Measurements from ENCODE around the gene FHOD3.

Gene FHOD3

DNA sequence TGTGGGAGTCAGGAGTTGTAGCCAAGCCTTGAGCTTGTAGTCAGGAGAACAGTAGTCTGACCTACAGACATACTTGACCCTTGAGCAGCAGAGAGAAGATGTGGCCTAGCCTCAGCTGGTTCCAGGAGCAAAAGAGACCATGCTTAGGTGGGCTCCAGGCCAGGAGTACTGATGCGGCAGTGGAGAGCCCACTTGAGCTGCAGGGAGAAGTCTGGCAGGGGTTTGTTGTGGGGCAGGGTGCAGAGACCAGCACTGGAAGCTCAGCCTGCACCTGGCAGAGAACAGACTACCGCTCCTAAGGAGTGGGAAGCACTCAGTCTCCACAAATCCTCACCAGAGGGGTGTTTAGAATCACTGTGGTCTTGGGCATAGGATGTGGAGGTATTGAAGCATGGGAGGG lies 333.4 kb downstream of the FHOD3 start:
- DNase-seq (ENCODE audit: low spot score) = no peak

DNA sequence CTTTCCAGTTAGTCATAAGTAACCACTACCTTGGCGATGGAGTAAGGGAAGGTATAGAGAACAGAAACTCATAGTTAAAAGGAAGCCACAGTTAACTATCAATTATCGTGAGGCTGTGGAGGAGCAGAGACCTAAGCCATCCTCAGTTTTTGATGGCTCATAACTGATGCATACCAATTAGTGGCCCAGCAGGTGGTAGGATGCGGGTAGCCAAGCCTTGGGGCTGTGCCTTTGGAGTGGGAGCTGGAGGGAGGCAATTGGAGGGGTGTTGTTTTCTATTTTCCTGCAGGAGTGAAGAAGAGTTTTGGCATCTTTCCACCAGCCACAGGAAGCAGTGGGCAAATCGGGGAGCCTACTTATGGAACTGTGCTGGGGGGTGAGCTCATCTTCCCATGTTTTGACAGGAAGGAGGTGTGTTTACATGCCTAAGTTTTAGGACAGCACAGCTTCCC lies 336.5 kb downstream of the FHOD3 start:
- no peak for DNase-seq (ENCODE audit: low spot score)

DNA sequence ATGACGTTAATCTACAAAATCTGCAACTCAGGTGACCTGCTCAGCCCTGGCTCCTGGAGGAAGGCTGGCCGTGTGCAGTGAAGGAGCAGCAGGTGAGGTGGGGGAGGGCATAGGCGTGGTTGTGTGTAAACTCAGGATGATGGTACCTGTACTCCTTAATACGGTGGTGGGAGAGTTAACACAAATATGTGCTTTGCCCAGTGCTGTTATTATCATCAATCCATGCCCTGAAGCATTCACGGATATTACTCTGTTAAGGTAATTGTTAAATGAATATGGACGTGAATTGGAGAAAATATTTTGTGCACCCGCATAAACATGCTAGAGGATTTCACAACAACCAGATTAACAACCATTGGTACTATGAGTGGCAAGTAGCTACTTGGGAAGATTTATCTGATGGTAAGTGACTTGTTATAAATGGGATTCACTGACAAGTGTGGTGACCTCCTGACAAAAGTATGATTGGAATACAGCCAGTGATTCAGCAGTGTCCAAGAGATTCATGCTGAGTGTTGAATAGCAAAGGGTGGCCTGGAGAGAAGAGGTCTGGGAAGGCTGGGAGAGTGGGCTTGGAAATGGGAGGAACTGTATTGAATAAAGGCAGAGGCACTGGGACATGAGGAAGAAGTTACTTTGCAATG lies 337.2 kb downstream of the FHOD3 start:
- no peak for DNase-seq (ENCODE audit: low spot score)

DNA sequence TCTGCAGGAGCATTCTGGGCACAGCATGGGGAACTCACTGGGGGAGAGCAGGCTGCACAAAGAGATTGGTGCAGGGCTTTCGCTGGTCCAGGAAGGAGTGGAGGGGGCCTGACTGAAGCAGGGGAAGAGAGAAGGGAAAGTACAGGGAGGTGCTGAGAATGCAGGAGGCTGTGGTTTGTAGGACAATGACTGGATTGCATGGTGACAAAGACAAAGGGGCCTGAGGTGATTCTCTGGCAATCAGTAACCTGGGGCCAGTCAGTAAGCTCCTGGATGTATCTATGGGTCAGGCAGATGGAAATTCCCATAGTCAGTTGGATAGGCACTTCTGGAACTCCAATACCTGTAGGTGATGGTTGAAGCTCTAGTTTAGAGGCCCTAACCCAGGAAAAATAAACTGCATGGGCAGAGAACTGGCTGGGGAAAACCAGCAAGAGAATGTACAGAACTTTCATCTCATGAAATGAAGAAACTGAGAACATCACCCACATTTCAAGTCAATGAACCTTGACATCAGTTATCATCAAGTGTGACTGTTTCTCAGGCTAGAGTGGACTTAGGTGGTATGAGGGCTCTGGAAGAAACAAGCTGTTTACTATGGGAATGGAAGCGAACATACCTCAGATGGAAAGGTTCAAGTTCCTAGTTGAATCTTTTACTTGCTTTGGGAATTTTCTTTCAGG lies 338.0 kb downstream of the FHOD3 start:
- no peak for DNase-seq (ENCODE audit: low spot score)

DNA sequence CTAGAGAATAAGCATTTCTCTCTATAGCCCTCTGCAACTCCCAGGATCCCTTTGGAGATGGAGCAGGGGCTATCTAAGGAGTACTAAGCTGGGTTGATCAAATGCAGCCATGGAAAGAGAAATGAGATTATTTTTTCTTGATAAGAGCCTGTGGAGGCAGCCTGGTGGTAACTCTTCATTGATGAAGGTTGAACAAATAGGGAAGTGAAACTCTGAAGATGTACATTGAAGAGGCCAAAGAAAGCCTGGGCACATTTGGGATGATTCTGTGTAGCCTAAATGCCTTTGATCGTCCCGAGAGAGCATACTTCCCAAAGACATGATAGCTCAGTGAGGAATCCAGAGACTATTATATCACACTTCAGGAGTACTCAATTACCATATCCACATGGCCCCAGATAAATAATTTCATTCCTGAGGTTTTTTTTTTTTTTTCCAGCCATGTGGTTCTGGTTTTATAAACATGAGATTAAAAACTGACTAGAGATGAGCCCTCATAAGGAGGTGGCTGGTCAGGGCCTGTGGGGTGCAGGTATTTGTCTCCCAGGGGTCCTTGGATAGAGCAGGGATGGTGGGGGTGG lies 338.8 kb downstream of the FHOD3 start:
- DNase-seq (ENCODE audit: low spot score) = no peak

DNA sequence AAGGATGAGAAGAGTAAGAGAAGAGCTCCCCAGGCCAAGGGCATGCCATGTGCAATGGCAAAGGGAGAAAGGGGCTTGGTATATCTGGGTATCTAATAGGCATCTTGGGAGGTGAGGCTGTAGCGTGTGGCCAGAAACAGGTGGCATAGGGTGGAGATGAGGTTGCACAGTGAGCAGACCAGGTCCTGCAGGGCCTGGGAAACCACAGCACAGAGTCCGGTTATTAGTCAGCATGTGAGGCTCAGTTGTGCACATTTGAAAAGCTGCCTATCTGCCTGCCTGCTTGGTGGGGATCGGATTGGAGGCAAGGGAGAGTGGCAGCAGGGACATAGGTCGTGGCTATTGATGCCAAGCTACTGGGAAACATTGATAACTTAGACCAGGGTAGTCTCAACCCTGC lies 340.7 kb downstream of the FHOD3 start:
- no peak for DNase-seq (ENCODE audit: low spot score)

DNA sequence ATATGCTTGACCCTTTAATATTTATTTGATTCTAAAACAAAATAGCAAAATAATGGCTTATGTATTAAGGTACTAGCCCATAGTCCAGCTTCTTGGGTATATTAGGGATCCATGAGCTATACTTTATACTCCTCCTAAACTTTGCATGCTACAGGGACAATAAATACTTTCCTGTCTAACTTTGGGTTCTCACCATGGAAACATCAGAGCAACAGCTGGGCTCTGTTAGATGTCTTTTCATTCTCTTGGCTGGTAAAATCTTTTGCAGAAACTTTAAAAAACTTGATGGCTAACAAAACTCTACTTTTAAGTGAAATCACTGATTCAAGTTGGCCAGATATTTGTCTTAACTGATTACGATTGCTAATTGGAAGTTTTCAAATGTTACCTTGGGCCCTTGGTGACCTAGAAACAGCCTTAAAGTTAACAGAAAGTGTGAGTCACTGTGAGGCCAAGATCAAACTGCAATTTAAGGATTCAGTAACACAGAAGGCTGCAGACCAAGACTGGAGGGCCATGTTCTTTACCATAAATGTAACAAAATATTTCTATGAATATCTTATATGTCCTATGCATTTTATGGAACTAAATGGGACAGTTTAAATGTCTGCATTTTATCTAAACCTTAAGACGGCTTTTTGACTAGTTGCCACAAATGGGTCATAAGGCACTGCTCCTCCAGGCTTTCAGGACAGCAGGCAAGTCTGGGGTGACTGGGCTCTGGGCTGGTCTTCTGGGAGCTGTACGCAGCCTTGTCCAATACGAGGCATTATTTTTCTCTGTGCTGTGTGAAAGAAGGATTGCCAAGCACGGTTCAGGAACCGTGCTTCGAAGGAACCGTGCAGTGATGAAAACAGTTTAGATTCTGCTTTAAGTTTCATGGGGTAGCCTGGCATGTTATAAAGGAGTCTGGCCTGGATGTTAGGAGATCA lies 342.8 kb downstream of the FHOD3 start:
- DNase-seq (ENCODE audit: low spot score) = no peak

DNA sequence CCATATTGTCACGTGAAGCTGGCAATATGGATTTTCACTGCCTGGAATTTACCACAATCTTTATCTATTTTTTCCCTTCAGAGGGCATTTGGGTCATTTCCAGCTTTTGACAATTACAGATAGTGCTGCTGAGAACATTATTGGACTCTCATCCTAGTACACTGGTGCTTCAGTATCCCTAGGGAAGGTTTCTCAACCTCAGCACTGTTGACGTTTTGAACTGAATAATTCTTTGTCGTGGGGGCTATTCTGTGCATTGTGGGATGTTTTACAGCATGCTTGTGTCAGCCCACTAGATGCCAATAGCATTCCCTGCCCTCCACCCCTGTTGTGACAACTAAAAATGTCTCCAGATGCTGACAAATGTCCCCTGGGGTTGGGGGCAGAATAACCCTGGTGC lies 345.5 kb downstream of the FHOD3 start:
- DNase-seq (ENCODE audit: low spot score) = no peak

DNA sequence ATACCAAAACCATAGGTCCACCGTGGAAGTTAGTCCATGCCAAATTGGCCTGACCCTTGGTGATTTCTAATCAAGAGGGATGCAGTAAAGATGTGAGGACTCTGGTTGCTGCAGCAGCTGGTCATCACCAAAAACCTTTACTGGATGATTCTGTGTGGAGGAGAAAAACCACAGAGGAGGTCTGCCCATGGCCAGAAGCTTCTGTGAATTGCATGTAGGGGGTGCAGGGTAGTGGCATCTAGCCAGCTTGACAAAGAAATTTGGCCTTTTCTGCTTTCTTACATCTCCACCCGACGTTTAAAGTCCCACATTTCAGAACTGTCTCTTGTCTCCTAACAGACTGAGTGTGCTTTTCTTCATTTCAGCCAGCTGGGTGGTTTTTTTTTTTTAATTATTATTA lies 351.3 kb downstream of the FHOD3 start:
- DNase-seq (ENCODE audit: low spot score) = no peak

DNA sequence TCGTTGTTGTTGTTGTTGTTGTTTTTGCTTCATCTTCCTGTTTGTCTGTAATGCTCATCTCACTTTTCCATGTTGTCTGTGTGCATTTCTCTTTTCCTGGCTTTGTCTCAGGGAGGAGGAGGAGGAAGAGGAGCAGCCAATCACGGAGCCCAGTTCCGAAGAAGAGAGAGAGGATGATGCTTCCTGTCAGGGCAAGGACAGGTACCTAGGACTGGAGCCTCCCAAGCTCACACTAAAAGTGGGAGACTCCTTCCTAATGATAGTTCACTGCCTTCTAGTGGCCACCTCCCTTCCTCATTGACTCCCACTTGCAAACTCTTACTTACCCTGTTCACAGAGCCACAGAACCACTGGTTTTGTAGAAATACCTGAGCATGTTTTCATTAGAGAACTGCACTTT lies 351.7 kb downstream of the FHOD3 start:
- no peak for DNase-seq (ENCODE audit: low spot score)

DNA sequence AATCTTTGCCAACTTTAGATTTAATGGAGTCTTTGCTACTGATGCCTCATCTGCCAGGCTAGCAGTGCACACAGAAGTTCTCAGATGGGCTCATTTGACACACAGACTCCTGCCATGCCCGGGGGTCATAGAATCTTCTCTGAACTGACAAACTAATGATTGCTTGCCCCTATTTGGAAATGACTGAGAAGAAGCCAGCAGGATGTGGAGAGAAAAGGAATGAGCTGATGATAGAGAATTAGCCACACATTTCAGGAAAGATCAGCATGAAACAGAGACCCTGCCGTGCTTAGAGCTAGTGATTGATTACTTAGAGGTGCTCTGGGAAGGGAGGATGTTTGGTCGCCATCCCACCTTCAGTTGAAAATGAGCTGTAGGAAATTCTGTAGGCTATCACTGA lies 352.8 kb downstream of the FHOD3 start:
- no peak for DNase-seq (ENCODE audit: low spot score)

DNA sequence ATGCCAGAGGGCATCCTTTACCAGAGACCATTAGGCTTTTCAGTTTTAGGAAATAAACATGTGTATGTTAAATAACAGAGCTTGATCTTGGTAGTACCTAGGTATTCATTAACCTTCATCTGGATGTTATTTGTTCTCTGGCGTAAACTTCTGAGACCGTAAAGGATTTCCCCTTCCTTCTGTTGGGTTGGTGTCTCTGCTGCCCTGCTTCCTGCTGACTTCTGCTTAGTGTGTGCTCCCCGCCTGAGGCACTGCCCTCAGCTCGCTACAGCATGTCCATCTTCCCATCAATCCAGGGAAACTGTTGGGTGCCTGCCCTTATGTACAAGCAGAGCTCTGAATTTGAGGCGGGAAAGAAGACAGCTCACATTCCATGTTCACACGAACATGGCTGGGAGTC lies 353.4 kb downstream of the FHOD3 start:
- DNase-seq (ENCODE audit: low spot score) = no peak

DNA sequence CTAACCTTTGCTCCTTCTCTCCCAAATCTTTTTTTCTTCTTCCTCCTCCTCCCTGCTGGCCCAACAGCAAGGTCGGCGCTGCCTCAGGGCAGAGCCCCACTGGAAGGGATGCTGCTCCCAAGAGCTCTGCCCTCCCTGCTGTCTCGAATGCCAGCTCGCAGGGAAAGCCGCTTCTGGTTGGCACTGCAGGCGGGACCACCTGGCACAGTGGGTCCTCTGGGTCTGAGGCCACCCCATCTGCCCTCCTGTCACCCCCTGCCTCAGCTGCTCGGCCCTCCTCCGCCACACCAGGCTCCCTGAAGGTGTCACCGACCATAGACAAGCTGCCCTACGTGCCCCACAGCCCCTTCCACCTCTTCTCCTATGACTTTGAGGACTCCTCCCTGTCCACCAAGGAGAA lies 355.0 kb downstream of the FHOD3 start:
- no peak for DNase-seq (ENCODE audit: low spot score)

DNA sequence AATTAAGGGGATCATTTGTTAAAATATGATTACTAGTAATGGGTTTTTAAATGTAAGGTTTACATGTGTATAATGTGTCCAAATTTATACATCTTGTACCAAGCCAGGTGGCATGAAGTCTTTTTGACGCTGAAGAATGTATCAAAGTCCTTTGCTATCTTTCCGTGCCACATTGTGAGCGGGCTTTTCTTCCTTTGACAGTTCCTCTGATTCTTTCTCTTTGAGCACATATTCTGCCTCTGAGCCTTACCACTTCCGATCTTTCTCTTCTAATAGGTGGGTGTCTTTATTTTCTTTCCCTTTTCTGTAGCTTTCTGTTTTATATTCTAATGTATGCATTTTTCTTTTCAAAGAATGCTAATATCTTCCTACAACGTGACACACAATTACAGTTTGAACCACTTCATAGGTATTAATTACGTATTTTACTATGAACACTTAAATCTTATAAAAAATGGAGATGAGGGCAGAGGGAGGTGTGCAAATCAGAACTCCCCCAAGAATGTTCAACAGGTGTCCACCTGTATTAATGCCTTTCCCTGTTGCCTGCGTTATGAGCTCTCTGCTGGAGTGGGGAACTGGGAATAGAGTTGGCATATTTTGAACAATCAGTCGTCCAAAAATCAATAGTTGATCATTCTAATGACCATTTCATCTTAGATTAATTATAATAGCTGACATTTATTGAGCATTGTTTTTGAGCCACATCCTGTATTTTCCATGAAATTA lies 355.8 kb downstream of the FHOD3 start:
- no peak for DNase-seq (ENCODE audit: low spot score)

DNA sequence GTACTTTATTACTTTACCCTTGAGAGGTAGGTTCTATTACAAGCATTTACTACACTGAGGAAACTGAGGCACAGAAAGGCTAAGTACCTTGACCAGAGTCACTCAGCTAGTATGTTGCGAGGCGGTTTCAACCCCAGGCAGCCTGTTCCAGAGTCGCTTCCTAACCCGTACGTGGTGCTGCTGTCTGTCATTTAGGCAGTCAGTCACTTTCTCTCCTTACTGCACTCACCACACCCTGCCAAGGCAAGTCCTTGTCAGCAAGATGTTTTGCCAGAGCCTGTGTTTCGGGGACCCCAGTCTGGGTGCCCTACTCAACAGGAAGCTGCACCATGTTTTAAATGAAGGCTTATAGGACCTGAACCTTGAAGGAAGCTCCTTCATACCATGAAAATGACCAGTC lies 356.4 kb downstream of the FHOD3 start:
- no peak for DNase-seq (ENCODE audit: low spot score)

DNA sequence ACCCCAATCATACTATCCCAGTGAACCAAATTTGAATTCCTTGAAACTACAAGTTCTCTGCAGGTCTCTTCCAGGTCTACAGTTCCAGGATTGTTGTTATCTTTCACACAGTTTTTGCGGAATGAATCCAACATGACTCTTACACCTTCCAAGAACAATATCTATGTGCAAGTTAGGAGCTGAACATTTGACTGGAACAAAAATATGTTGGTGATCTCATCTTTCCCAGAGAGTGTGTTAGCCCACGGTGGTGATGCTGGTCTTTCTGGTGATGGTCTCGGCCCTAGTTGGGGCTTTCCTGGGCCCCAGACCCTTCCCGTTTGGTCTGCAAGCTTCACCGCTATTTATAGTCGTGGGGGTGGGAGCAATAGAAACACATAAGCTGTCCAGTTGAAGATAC lies 357.6 kb downstream of the FHOD3 start:
- no peak for DNase-seq (ENCODE audit: low spot score)

DNA sequence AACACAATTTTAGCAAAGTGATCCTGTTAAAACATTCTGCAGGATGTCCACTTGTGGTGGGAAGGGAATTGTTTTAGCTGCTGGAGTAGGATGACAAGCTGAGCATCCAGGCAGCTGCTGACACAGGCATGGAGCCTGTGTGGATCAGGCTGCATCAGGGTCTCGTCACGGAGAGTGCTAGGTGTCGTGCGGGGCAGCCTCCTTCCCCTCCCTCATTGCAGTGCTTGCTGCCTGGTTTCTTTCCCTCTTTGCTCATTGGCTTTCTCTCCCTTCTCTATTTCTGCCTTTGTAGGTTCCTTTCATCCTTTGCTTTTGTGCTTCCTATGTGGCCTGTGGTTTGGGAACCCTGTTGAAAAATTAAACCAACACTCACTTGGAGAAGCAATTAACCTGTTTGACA lies 358.4 kb downstream of the FHOD3 start:
- no peak for DNase-seq (ENCODE audit: low spot score)

DNA sequence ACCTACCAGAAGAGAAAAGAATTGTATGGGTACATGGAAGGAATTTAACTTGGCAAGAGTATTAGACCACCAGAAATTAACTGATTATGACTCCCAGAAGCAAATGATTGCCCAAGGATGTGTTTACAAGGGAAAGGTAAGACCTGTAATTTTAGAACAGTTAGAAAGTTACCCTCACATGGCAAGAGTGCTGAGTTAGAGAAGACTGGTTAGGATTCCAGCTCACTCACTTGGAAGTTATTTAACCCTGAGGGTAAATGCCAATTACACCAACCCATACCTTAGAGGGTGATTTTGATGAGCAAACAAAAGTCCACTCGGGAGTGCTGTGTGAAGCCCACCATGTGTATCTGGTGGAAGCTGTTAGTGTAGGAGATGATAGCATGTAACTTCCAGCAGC lies 361.1 kb downstream of the FHOD3 start:
- no peak for DNase-seq (ENCODE audit: low spot score)

DNA sequence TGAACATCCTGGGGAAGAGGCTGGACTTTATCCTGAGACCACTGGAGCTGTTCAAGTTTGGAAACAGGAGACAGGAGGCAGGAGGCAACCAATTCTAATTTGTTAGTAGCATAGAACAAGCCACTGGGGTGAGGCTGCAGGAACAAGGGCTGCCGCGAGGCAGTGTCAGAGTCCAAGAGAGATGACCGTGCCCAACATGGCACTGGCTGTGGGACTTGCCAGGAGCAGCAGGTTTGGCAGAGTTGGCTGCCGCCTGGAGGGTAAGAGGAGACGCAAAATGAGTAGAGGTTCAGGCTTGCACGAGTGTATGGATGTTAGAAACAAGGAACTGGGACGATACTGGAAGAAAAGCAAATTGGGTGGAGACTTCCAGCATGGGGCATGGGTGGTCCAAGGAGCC lies 362.8 kb downstream of the FHOD3 start:
- no peak for DNase-seq (ENCODE audit: low spot score)

DNA sequence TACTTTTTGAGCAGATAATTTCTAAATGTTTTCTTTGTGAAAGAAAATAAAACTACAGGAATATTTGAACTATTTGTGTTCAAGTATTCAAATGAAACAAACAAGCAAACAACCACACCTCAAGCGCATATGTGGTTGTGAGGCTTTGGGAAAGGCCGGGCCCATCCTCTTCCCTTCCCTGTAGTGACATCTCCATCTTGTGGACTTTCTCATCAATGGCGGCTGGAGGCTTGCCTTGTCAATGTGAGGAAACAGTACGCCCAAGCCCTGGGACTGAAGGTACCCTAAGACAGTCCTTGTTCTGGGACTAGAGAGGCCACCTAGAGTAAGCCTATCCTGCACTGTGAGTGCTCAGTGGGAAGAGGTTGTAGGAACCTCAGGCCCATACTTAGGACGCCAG lies 364.5 kb downstream of the FHOD3 start:
- DNase-seq (ENCODE audit: low spot score) = no peak

DNA sequence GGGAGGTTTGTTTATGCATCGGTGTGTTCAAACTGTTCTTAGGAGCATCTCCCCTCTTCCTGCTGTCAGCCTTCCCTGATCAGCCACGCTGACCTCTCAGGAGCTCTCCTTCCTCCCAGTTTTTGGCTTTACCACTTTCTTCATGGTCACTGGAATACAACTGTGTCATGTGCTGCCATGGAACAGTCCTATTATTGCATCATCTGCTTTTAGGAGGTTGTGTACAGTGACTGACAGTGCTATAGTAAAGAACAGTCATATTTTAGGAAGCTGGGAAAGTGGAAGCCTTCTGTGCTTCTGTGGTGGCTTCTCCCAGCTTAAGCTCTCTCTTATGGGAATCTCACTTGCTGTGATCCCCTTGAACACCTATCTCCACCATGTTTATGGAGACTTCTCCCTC lies 365.8 kb downstream of the FHOD3 start:
- no peak for DNase-seq (ENCODE audit: low spot score)

DNA sequence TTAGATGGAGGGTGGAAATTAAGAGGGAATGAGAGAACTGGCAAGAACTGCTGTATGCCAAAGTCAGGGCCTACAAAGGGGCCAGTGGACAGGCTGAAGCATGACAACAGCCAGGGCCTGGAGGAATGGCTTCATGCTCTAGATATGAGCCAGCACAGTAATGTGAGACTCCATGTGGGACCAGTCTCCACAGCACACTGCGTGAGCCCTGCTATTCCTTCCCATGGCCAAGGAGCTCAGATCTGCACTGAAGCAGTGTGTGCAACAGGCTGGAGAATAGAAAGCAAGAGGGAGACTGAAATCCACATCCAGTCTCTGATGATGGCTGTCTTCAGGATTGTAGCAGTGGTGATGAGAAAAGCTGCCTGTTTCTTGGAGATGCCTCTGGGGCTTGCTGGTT lies 368.4 kb downstream of the FHOD3 start:
- no peak for DNase-seq (ENCODE audit: low spot score)
